GM19463 (cell line): ENCODE data around the gene SH2D1A.
"Not testable (repeated sequence)": the region's sequence is repeated elsewhere in the genome, so short reads cannot be mapped to it uniquely, and the experiment has no call there.

Experiments used
- ATAC-seq: cut with Tn5 transposase; IDR thresholded peaks from one replicate; pipeline ENCODE4 v1.9.1; 2021; ENCODE audit warnings: mild to moderate bottlenecking, moderate library complexity; ENCODE audit not compliant: unreplicated experiment

Gene SH2D1A

GRCh38 chrX:124348885-124349453 lies 2.6 kb downstream of the SH2D1A start:
- ATAC-seq = no peak

DNA sequence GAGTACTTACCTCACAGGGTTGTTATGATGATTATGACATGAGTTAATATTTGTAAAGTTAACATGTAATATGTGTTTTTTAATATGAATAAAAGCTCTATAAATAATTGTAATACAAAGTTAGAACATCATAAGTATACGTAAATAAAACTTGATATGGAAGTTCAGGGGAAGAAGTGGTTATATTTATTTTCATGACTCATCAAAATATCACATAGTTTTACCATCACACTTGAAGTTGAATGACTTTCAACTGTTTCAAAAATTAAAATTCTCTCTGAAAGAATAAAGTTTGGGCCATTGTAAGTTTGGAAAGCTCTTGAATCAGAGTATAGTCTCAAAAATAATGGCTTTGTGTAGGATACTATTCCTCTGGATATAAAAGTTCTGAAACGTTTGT lies 8.3 kb downstream of the SH2D1A start:
- no peak for ATAC-seq

- ATAC-seq = no peak
These were observed 12.5 kb downstream of the SH2D1A start for GRCh38 chrX:124358800-124359383.

DNA sequence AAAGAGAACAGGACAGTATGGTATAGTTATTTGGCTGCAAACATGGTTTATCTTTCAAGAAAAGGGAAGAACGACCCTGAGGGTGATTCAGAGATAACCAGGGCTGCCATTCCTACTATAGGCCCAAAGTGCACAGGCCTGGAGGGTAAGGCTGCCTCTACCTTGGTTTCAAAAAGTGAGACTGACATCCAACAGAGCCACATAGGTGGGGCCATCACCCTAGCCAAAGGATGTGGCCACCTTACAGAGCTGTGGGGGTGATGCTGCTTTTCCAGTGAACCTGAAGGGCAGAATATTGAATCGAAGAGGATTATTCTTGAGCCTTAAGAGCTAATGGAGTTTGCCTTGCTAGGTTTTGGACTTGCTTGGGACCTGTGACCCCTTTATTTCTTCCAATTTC lies 15.7 kb downstream of the SH2D1A start:
- ATAC-seq = no peak

- ATAC-seq = no peak
These were observed 16.4 kb downstream of the SH2D1A start for GRCh38 chrX:124362761-124363160.

GRCh38 chrX:124369722-124370121 lies 23.4 kb downstream of the SH2D1A start:
- no peak for ATAC-seq

DNA sequence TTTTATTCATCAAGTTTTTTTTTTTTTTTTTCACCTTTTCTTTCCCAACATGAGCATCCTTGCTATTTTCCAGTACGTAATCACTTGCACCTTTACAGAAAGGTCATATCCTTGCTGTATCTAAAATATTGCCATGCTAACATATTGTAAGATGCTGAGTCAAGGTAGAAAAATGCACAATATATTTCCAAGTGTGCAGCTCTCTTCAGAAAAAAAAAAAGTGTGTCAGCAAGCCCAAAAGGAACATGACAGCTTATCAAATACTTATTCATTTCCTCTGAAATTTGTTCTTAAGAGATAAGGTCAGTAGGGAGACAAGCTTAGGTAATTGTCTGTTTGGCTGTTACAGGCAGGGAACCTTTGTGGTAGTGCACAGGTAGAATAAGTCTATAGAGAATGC lies 27.0 kb downstream of the SH2D1A start:
- no peak for ATAC-seq

DNA sequence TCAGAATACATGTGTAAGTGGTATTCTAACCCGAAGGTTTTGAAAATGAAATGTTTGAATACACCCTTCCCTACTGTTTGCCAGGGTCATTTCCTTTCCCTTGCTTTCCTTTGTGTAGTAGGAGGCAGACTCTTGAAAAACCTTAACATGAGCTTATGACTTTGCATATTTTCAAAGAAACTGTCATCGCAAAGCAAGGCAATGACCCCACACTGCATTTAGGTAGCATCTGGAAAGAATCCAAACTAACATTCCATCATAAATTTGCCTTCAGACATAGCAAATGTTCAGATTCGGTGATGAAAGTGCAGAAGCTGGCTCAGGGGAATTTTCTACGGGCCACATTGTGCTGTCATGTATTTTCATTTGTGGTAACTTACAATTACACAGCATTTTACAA lies 32.3 kb downstream of the SH2D1A start:
- no peak for ATAC-seq

- ATAC-seq = no peak
These were observed 37.0 kb downstream of the SH2D1A start for GRCh38 chrX:124383354-124383753.

DNA sequence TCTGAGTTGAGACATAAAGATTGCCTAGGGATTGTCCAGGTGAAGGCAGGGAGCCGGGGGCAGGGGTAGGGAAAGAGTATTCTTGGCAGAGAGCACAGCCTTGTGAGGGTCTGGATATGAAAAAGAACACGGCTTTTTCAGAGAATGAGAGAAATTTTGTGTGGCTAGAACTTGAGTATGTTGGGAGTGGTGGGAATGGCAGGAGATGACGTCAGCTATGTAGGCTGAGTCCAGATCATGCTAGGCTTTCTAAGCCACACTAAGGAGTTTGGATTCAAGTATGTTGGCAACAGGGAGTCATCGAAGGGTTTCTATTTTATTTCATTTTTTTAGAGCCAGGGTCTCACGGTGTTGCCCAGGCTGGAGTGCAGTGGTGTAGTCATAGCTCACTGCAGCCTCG lies 40.0 kb downstream of the SH2D1A start:
- no peak for ATAC-seq

DNA sequence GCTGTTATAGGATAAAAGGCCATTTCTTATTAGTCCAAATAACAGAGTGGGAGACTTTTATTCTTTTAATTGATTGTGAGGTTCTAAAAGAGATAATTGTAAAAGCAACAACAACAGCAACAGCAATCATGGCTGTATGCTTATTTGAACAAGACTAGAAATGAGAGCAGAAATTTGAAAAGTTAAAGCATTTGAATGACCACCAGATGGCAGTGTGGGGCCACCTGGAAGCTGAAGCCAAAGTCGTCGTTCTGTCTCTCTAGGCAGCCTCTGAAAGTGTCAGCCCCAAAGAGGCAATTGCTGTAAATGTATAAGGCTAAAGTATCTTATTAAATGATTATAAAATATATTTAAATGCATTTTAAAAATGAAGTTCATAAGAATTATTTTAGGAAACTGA lies 42.2 kb downstream of the SH2D1A start:
- ATAC-seq = peak; percentile 47

DNA sequence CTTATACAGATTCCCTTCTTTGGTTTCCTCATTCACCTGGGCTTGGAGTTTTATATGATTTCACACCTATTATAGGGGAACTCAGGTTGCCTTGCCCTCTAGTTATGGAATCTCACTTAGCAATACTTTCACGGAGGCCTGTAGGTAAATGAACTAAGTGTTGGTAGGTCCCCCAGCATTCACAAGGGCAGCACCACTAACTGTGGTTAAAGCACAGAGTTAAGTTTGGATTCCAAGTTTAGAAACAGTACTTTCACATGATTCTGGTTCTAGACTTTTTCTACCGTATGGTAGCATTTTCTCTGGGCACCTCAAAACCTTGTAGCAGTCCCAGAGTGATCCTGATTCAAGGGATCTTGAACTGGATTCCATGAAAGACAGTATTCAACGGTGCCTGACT lies 46.4 kb downstream of the SH2D1A start:
- ATAC-seq = no peak

- ATAC-seq = no peak
These were observed 46.9 kb downstream of the SH2D1A start for GRCh38 chrX:124393238-124393637.

DNA sequence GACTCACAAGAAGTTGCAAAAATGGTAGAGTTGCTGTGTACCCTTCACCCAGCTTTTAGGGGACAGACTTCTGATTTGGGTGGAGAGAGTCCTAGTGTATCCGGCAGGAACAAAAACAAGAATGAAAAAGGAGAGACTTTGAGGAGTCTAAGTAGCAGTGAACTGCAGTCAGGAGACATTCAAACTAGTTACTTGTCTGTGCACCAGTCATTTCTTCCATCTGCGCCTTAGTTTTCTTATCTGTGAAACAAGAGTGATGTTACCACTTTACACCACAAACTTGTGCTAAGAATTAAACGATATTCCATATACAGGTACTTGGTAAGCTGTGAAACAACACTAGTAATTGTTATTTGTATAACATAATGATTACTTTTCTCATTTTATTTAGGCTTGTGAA lies 47.3 kb downstream of the SH2D1A start:
- no peak for ATAC-seq

GRCh38 chrX:124395145-124395880 lies 49.0 kb downstream of the SH2D1A start:
- ATAC-seq = peak; percentile 60

DNA sequence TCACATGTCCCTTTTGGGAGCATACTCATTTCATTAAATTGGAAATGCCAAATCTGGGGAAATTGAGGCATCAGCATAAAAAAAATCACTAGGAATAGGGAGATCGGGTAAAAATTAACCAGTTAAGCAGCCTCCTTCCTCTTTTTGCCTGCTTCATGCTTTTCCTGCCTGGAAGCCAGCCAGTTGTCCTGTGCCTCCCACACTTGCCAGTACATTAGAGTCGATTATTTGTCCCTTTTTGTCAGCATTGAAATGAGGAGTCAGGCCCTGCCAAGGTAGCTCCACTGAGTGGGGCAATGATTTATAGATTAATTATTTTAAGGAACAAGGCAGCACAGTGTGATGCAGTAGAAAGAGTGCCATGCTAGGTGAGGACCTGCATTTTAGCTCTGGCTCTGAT lies 55.3 kb downstream of the SH2D1A start:
- no peak for ATAC-seq

- no peak for ATAC-seq
These were observed 59.5 kb downstream of the SH2D1A start for GRCh38 chrX:124405868-124406267.

DNA sequence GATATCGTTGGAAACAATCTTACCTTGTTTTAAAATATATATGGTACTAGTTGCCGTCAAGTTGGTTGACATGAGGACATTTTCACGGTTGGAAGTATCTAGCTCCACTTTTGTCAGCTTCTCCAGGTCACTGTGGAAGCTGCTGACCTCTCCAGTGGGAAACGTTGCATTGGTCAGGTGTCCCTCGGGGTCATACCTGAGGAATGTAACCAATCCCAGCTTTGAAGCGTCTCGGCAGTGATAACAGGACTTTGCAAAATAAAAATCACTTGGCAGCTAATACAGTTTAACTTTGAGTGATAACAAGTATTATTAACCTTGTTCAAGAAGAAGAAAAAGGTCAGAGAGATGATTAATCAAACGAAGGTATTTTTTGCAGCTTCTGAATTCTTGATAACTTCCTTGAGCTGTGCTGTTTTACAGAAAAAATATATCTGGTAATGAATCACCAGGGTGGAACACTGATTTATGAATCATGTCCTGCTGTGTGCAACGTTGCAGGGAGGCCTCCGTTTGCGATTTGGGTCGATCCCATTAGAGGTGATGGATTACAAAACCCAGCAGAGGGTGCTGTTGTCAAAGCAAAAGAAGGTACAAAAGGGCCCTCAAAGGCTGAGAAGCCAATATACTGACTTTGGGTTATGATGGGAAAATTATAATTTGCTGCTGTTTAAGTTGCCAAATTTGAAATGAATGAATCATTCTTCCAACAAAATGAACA lies 60.1 kb downstream of the SH2D1A start:
- ATAC-seq = peak; percentile 97

DNA sequence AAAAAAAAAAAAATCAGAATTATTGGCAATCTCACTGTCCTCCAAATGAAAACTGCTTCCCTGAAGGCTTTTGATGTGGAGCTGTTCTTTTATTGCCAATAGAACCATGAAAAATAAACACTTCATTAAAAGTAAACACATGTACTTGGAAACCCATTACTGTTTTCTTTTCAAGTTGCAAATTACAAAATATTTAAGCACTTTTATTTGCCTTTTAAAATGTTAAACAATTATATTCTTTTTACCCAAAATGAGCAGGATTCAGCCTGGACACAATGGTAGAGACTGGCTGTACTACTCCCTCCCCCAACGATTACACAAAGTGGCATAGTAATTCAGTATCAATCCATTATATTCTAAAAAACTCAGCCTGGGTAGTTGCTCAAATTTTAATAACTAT lies 60.9 kb downstream of the SH2D1A start:
- ATAC-seq = no peak

- not testable (repeated sequence) for ATAC-seq
These were observed 62.0 kb downstream of the SH2D1A start for GRCh38 chrX:124408380-124408779.

DNA sequence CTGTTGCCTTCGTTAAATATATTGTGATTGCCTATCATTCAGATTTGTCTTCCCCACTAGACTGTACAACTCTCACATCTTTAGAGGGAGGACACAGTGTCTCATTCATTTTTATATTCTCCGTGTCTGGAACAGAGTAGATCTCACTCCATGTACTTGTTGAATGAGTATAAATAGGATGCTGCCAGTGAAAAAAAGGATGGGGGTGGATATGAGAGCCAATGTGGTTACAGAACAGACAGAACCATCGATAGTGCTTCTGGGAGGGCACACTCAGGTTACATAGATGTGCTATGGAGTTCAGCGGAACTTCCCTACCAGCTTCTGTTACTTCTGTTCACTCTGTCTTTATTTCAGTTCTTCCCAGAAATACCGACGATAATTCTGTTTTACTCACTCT lies 66.9 kb downstream of the SH2D1A start:
- ATAC-seq = no peak

DNA sequence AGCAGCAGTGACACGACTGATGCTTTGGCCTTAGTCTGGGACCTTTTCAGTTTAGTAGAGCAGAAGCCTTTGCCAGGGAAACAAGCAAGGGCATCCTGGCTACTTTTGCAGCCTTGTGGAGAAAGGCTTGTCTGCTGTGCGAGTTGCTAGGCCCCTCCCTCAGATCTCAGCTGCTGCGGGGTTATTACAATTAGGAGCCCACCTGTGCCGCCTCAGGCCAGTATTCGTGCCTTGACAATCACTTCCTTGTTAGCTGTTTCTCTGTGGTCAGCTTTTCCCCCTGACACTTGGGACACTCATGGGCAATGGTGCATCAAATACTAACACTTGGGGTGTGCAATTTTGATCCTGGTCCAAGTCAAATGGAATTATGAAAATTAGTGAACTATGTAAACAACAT lies 67.9 kb downstream of the SH2D1A start:
- ATAC-seq = no peak
